Measurements from ENCODE around the gene KLK8.
A peak's percentile ranks its signal among the peaks of the same experiment; 100 is the strongest.

KLK8 gene

DNA sequence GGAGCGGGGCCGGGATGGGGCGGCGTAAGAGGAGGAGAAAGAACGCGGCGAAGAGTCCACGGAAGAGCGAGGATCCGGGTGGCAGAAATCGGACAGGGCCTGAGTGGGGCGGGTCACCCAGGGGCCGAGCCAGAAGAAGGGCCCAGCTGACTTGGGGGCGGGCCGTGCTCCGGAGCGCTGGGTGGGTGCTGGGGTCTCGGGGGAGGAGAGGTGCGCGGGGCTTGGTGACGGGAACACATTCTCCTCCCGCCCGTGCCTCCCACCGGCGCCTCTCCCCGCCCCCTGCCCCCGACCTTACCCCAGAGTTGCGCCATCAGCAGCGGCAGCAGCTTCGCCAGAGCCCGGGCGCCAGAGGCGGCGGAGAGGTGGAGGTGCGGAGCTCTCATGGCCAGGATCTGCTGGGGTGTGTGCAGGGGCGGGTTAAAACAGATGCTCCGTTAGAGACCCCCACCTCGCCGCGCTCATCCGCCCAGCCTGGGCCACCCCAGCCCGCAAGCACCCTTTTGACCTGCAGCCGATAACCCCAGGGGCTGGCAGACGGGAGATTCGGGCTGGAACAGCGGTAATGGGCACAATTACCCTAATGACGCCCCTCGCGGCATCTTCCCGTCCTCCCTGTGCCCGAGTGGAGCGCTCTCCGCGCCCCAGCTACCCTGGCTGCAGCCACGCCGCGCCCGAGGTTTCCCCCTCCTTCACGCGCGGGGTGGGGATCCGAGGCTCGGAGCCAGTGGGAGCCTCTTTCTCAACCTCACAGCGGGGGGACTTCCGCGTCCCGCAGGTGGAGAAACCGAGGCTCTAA lies 17.5 kb upstream of the KLK8 start:
- ChIA-PET POLR2A (no interaction called here), CTCF (interaction anchor here (0.7 to 2.5 kb wide), 3 partner anchors 9 to 624 kb away, joined by 3 to 15 read pairs (median 4); no protein-coding TSS in a partner anchor)
- Histone ChIP-seq H3K36me3 (ENCODE audit: control insufficient read depth in 4 of 4, insufficient read depth in 4 of 4, low read length in 3 of 4) (no peaks in the 10 kb centered on the region), H3K27me3 (replicated peaks in 2 of 5; ENCODE audit: control insufficient read depth in 4 of 5, insufficient read depth in 5 of 5, low read length in 4 of 5) (peaks cover 3 to 86% (median 20%) of the 10 kb centered on the region in 5 experiments), H3K27ac (ENCODE audit: insufficient read depth in 1 of 2, low read depth in 1 of 2, low read length in 2 of 2, poor library complexity in 1 of 2, severe bottlenecking in 2 of 2) (no peak overlapping the region), H3K9me3 (ENCODE audit: control extremely low read depth in 1 of 5, control insufficient read depth in 4 of 5, insufficient read depth in 2 of 5, low read depth in 1 of 5, low read length in 4 of 5) (peaks cover 0 to 2% (median 0%) of the 10 kb centered on the region in 5 experiments), H3K4me1 (ENCODE audit: control extremely low read depth in 1 of 4, control insufficient read depth in 4 of 4, insufficient read depth in 4 of 4, low read length in 3 of 4) (peaks cover 0 to 26% (median 10%) of the 10 kb centered on the region in 4 experiments), H3K4me3 (ENCODE audit: control insufficient read depth in 1 of 7, extremely low read depth in 1 of 7, insufficient read depth in 4 of 7, low read depth in 2 of 7, low read length in 6 of 7) (peak overlapping the region in 1 of 7 experiments; percentile 52)
- WGBS (ENCODE audit: insufficient coverage), result 5% methylated on average over 48 of the region's 68 CpGs
- DNase-seq, result peak in 2 of 3 donors; percentile 29 to 46

DNA sequence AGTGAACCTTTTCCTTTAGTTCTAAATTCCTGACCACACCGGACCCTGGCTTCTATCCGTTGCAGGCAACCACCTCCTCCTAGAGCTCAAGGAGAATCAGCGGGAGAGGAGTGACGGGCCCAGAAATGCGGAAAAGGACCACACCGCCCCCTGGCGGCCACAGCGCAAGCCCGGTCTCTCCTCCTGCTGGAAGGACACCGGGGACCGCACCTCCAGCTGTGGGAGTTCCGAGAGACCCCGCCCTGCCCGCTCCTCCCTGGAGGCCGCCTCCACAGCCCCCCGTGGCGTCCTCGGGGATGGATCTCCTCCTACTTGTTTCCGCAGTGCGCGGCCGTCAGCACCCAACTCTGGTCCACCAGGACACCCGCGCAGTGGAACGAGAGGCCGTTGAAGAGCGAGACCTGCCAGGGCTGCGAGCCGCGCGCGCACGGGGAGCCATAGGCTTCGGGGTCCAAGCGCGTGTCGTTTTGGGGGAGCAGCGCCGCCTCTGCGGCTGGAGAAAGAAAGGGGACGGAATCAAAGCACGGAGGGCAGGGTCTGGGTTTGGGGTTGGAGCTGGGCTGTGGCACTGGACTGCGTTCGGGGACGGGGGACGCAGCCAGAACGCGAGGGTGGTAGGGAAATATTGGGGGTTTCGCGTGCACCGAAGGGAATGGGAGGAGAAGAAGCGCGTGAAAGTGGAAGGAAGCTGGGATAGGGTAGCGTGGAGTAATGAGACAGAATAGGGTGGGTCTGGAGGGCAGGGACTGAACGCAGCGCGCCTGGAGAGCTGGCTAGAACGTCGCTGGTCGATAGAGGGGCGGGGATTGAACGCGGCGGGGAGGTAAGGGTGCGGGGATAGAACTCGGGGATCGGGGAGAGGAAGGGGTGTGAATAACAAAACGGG lies 15.6 kb upstream of the KLK8 start:
- Histone ChIP-seq H3K4me3 (ENCODE audit: control insufficient read depth in 1 of 7, extremely low read depth in 1 of 7, insufficient read depth in 4 of 7, low read depth in 2 of 7, low read length in 6 of 7) (peak overlapping the region in 3 of 7 experiments; percentile 46 to 52 (median 47)), H3K36me3 (ENCODE audit: control insufficient read depth in 4 of 4, insufficient read depth in 4 of 4, low read length in 3 of 4) (no peaks in the 10 kb centered on the region), H3K4me1 (ENCODE audit: control extremely low read depth in 1 of 4, control insufficient read depth in 4 of 4, insufficient read depth in 4 of 4, low read length in 3 of 4) (peaks cover 0 to 26% (median 10%) of the 10 kb centered on the region in 4 experiments), H3K27ac (ENCODE audit: insufficient read depth in 1 of 2, low read depth in 1 of 2, low read length in 2 of 2, poor library complexity in 1 of 2, severe bottlenecking in 2 of 2) (no peak overlapping the region), H3K9me3 (ENCODE audit: control extremely low read depth in 1 of 5, control insufficient read depth in 4 of 5, insufficient read depth in 2 of 5, low read depth in 1 of 5, low read length in 4 of 5) (peaks cover 0 to 2% (median 0%) of the 10 kb centered on the region in 5 experiments), H3K27me3 (replicated peaks in 2 of 5; ENCODE audit: control insufficient read depth in 4 of 5, insufficient read depth in 5 of 5, low read length in 4 of 5) (peaks cover 3 to 75% (median 24%) of the 10 kb centered on the region in 5 experiments)
- CTCF ChIA-PET, result no interaction called here
- POLR2A ChIA-PET, result no interaction called here
- DNase-seq, result peak; percentile 37 to 60 (median 54)
- WGBS (ENCODE audit: insufficient coverage), result 1% methylated on average over 53 of the region's 68 CpGs

DNA sequence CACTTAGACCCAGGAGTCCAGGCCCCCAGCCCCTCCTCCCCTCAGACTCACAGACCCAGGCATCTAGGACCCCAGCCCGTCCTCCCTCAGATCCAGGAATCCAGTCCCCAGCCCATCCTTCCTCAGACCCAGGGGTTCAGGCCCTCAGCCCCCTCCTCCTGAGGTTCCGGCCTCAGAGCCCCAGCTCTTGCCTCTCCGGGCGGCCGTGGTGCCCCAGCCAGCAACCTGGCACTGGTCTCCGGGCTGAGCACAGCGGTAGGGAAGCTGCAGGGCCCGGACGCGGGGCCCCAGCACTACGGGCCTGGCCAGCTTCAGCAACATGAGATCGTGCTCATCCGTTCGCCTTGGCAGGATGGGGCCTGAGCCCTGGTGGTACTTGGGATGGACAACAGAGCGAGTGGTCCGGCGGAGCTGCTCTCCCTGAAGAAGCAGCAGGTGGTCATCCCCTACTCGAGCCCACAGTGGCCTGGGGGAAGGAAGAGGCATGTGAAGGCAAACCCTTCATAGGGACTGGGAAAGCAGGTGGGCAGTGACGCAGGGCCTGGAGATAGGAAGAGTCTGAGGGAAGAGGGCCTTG lies 14.4 kb upstream of the KLK8 start:
- WGBS (ENCODE audit: insufficient coverage), result 86% methylated on average over 15 of the region's 19 CpGs
- H3K27me3 ChIP-seq (replicated peaks in 2 of 5; ENCODE audit: control insufficient read depth in 4 of 5, insufficient read depth in 5 of 5, low read length in 4 of 5), result peaks cover 3 to 80% (median 24%) of the 10 kb centered on the region in 5 experiments
- CTCF ChIA-PET, result interaction anchor here (1.1 kb wide), 1 partner anchor 90 kb away, joined by 3 read pairs; no protein-coding TSS in a partner anchor

DNA sequence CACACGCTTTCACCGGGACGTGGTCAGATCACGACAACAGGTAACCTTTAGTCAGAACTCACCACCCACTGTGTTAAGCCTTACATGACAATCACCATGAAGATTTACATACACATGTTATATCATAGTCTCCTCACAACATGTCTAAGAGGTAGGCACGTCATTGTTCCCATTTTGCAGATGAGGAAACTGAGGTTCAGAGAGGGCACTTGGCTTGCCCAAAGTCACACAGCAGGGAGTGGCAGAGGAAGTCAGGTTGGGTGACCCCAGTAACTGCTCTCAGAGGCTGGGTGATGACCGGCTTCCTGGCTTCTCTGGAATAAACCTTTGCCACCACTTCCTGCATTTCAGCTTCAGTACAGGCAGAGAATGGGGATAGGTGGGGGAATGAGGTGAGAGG lies 12.8 kb upstream of the KLK8 start:
- peaks cover 3 to 80% (median 18%) of the 10 kb centered on the region in 5 experiments for H3K27me3 ChIP-seq (replicated peaks in 2 of 5; ENCODE audit: control insufficient read depth in 4 of 5, insufficient read depth in 5 of 5, low read length in 4 of 5)
- WGBS (ENCODE audit: insufficient coverage), result 85% methylated on average over 6 of the region's 6 CpGs
- no peak overlapping the region for H3K27ac ChIP-seq (ENCODE audit: insufficient read depth in 1 of 2, low read depth in 1 of 2, low read length in 2 of 2, poor library complexity in 1 of 2, severe bottlenecking in 2 of 2)
- peaks cover 0 to 19% (median 7%) of the 10 kb centered on the region in 4 experiments for H3K4me1 ChIP-seq (ENCODE audit: control extremely low read depth in 1 of 4, control insufficient read depth in 4 of 4, insufficient read depth in 4 of 4, low read length in 3 of 4)
- no peaks in the 10 kb centered on the region for H3K36me3 ChIP-seq (ENCODE audit: control insufficient read depth in 4 of 4, insufficient read depth in 4 of 4, low read length in 3 of 4)
- POLR2A ChIA-PET, result no interaction called here
- CTCF ChIA-PET, result no interaction called here
- peaks cover 0 to 2% (median 0%) of the 10 kb centered on the region in 5 experiments for H3K9me3 ChIP-seq (ENCODE audit: control extremely low read depth in 1 of 5, control insufficient read depth in 4 of 5, insufficient read depth in 2 of 5, low read depth in 1 of 5, low read length in 4 of 5)
- no peak for DNase-seq
- no peak overlapping the region for H3K4me3 ChIP-seq (ENCODE audit: control insufficient read depth in 1 of 7, extremely low read depth in 1 of 7, insufficient read depth in 4 of 7, low read depth in 2 of 7, low read length in 6 of 7)

More for the DNA sequence above, 14.4 kb upstream of the KLK8 start:
- Histone ChIP-seq H3K9me3 (ENCODE audit: control extremely low read depth in 1 of 5, control insufficient read depth in 4 of 5, insufficient read depth in 2 of 5, low read depth in 1 of 5, low read length in 4 of 5) (peaks cover 0 to 2% (median 0%) of the 10 kb centered on the region in 5 experiments), H3K4me3 (ENCODE audit: control insufficient read depth in 1 of 7, extremely low read depth in 1 of 7, insufficient read depth in 4 of 7, low read depth in 2 of 7, low read length in 6 of 7) (no peak overlapping the region), H3K27ac (ENCODE audit: insufficient read depth in 1 of 2, low read depth in 1 of 2, low read length in 2 of 2, poor library complexity in 1 of 2, severe bottlenecking in 2 of 2) (no peak overlapping the region), H3K4me1 (ENCODE audit: control extremely low read depth in 1 of 4, control insufficient read depth in 4 of 4, insufficient read depth in 4 of 4, low read length in 3 of 4) (peaks cover 0 to 26% (median 10%) of the 10 kb centered on the region in 4 experiments), H3K36me3 (ENCODE audit: control insufficient read depth in 4 of 4, insufficient read depth in 4 of 4, low read length in 3 of 4) (no peaks in the 10 kb centered on the region)
- POLR2A ChIA-PET, result no interaction called here
- no peak for DNase-seq

DNA sequence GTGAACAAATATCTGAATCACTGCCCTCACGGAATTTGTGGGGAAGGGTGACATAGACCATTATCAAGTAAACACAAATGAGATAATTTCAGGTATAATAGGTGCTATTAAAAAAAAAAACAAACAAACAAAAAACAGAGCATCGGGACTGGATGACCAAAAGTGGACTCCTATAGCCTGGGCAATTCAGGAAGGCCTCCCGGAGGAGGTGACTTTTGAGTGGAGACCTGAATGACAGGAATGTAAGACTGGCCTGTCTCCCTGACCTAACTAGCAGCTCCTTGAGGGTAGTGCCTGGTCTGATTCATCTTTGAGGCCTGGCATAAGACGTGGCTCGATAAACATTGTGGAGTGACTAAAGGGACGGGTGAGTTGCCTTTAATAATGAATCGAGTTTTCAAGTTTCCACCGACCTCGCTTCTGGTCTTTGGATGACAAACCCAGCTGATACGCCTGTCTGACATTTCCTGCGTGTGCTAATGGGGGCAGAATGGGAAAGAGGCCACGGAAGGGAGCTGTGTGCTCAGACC lies 11.3 kb upstream of the KLK8 start:
- Histone ChIP-seq H3K9me3 (ENCODE audit: control extremely low read depth in 1 of 5, control insufficient read depth in 4 of 5, insufficient read depth in 2 of 5, low read depth in 1 of 5, low read length in 4 of 5) (peaks cover 0 to 2% (median 0%) of the 10 kb centered on the region in 5 experiments), H3K27me3 (replicated peaks in 2 of 5; ENCODE audit: control insufficient read depth in 4 of 5, insufficient read depth in 5 of 5, low read length in 4 of 5) (peaks cover 0 to 70% (median 20%) of the 10 kb centered on the region in 5 experiments), H3K36me3 (ENCODE audit: control insufficient read depth in 4 of 4, insufficient read depth in 4 of 4, low read length in 3 of 4) (no peaks in the 10 kb centered on the region), H3K4me1 (ENCODE audit: control extremely low read depth in 1 of 4, control insufficient read depth in 4 of 4, insufficient read depth in 4 of 4, low read length in 3 of 4) (peaks cover 0 to 11% (median 3%) of the 10 kb centered on the region in 4 experiments), H3K4me3 (ENCODE audit: control insufficient read depth in 1 of 7, extremely low read depth in 1 of 7, insufficient read depth in 4 of 7, low read depth in 2 of 7, low read length in 6 of 7) (no peak overlapping the region), H3K27ac (ENCODE audit: insufficient read depth in 1 of 2, low read depth in 1 of 2, low read length in 2 of 2, poor library complexity in 1 of 2, severe bottlenecking in 2 of 2) (no peak overlapping the region)
- ChIA-PET CTCF (interaction anchor here (0.6 kb wide), 1 partner anchor 26 kb away, joined by 3 read pairs; no protein-coding TSS in a partner anchor), POLR2A (no interaction called here)
- no peak for DNase-seq
- WGBS (ENCODE audit: insufficient coverage), result 74% methylated on average over 11 of the region's 12 CpGs

DNA sequence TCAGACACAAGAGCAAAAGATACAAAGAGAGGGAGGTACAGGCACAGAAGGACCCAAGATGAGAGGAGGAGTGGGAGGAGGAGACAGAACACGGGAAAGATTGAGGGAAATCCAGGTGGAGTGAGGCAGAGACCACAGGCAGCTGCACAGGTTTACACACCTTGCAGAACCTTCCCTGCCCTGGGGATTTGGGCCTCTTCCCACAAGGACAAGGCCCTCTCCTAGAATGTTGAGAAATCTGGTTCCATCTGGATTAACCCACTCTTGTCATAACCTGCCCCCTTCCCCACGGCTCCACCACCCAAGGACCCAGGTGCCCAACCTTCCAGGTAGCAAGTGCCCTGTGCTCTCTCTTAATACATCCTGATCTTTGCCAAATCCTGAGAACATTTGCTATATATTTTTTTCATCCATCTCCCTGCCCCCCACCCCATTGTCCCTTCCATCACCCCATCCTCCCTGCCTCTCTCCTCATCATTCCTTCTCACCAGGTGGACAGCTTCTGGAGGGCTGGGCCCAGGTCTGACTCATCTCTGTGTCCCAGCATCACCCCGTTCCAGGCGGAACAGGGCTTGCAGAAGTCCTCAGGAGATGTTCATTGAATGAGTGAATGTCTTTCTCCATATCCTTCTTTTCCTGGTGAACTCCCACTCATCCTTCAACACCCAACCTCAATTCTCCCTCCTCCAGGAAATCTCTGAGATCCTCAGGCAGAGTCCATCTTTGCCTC lies 8.8 kb upstream of the KLK8 start:
- DNase-seq, result no peak
- no peak overlapping the region for H3K4me3 ChIP-seq (ENCODE audit: control insufficient read depth in 1 of 7, extremely low read depth in 1 of 7, insufficient read depth in 4 of 7, low read depth in 2 of 7, low read length in 6 of 7)
- no peaks in the 10 kb centered on the region for H3K4me1 ChIP-seq (ENCODE audit: control extremely low read depth in 1 of 4, control insufficient read depth in 4 of 4, insufficient read depth in 4 of 4, low read length in 3 of 4)
- H3K9me3 ChIP-seq (ENCODE audit: control extremely low read depth in 1 of 5, control insufficient read depth in 4 of 5, insufficient read depth in 2 of 5, low read depth in 1 of 5, low read length in 4 of 5), result no peaks in the 10 kb centered on the region
- POLR2A ChIA-PET, result no interaction called here
- 70% methylated on average over 2 of the region's 4 CpGs for WGBS (ENCODE audit: insufficient coverage)
- CTCF ChIA-PET, result no interaction called here
- H3K27ac ChIP-seq (ENCODE audit: insufficient read depth in 1 of 2, low read depth in 1 of 2, low read length in 2 of 2, poor library complexity in 1 of 2, severe bottlenecking in 2 of 2), result no peak overlapping the region
- no peaks in the 10 kb centered on the region for H3K36me3 ChIP-seq (ENCODE audit: control insufficient read depth in 4 of 4, insufficient read depth in 4 of 4, low read length in 3 of 4)
- H3K27me3 ChIP-seq (replicated peaks in 2 of 5; ENCODE audit: control insufficient read depth in 4 of 5, insufficient read depth in 5 of 5, low read length in 4 of 5), result peaks cover 0 to 64% (median 14%) of the 10 kb centered on the region in 5 experiments
